COLO668 (cell line): ENCODE data around the gene MICU1.
"Not testable (repeated sequence)": the region's sequence is repeated elsewhere in the genome, so short reads cannot be mapped to it uniquely, and the experiment has no call there.

Experiments
- DNase-seq: peaks from one replicate; lab custom pipeline; 2025; ENCODE audit not compliant: unreplicated experiment; lab: John Stamatoyannopoulos, UW

Gene MICU1

GRCh38 chr10:72459301-72459700 lies 166.6 kb downstream of the MICU1 start:
- DNase-seq, result no peak

GRCh38 chr10:72455889-72456595 lies 169.8 kb downstream of the MICU1 start:
- no peak for DNase-seq

- DNase-seq, result no peak
These were observed 175.9 kb downstream of the MICU1 start for GRCh38 chr10:72449941-72450441.

DNA sequence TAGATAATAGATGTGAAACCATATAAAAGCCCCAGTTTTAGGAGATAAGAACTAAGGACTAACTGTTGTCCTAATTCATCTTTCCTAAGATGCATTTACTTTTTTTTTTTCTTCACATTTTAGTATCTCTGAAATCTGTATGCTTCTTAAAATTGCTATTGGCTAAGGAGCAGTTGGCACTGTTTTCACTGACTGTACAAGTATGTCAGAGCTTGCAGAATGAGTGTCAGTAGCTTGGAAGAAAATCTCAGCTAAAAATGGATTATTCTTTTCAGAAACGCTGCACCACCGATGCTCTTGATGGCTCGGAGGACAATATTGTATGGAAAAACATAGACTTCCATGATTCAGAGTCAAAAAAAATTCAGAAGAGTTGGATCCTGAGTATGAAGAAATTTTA lies 180.0 kb downstream of the MICU1 start:
- no peak for DNase-seq

- DNase-seq, result not testable (repeated sequence)
These were observed 182.9 kb downstream of the MICU1 start for GRCh38 chr10:72442969-72443368.

DNA sequence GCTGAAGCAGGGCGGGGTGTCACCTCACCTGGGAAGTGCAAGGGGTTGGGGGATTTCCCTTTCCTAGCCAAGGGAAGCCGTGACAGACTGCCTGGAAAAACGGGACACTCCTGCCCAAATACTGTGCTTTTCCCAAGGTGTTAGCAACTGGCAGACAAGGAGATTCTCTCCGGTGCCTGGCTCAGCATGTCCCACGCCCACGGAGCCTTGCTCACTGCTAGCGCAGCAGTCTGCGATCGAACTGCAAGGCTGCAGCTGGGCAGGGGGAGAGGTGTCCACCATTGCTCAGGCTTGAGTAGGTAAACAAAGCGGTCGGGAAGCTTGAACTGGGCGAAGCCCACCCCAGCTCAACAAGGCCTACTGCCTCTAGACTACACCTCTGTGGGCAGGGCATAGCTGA lies 190.3 kb downstream of the MICU1 start:
- DNase-seq, result no peak

DNA sequence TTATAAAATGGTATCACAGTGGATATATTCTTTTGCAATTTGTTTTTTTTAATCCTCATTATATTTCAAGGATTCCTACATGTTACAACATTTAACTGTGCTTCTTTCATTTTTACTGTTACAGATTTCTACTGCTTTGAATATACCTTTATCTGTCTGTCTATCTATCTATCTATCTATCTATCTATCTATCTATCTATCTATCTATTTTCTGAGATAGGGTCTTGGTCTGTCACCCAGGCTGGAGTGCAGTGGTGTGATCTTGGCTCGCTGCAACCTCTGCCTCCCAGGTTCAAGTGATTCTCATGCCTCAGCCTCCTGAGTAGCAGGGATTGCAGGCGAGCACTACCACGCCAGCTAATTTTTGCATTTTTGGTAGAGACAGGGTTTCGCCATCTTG lies 194.9 kb downstream of the MICU1 start:
- not testable (repeated sequence) for DNase-seq

- DNase-seq, result no peak
These were observed 195.9 kb downstream of the MICU1 start for GRCh38 chr10:72429931-72430330.

DNA sequence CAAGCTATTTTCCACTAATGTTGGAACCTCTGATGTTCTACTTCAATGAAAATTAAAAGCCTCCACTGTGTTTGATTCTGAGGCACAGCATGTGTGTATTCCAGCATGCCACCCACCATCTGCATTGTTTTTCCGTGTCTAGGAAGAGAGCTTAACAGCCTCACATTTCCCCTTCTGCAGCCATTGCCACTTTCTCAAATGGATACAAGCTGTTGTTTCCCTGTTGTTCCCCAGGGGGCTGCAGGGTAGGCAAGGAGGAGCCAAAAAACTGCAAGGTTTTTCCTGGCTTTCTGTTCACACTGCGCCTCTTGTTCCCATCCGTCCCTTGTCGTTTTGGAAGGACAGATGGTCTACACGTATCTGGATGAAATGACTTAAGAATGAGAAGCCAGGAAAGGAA lies 198.9 kb downstream of the MICU1 start:
- DNase-seq, result no peak

GRCh38 chr10:72425133-72425532 lies 200.7 kb downstream of the MICU1 start:
- no peak for DNase-seq

- DNase-seq, result no peak
These were observed 201.3 kb downstream of the MICU1 start for GRCh38 chr10:72424561-72424960.

DNA sequence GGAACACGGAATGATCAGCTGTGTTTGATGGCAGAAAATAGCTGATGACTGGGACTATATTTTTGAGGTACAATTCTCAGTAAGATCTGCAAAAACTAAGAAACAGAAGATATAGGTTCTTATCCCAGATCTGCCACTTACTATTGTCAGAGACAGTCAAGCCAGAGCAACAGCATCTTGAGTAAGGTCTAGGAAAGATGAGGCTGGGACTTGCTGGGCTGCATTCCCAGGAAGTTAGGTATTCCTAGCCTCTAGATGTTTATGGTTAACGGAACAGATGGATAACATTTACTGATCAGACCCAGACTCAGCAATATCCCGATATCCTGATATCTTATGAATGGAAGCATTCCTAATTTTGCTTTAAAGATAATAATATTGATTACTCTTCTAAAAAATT lies 202.5 kb downstream of the MICU1 start:
- DNase-seq, result no peak

DNA sequence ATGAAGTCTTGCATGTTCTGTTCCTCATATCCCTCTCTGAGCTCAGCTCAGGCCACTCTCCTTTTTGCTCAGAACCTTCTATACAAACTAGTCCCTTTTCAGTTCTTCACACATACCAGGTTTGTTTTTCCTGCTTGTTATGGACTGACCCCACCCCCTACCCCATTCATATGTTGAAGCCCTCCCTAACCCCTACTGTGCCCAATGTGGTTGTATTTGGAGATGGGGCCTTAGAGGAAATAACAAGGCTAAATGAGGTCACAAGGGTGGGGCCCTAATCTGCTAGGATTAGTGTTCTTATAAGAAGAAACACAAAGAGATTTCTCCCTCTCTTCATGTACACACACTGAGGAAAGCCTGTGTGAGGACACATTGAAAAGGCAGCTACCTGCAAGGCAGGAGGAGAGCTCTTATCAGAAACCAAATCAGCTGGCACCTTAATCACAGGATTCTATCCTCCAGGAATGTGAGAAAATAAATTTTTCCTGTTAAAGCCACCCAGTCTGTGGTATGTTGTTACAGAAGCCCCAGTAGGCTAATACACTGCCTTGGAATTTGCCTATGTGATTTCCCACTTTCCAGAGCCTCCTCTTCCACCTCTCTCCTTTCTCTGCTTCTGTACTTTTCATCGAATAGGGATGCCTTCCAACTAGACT lies 203.9 kb downstream of the MICU1 start:
- no peak for DNase-seq

DNA sequence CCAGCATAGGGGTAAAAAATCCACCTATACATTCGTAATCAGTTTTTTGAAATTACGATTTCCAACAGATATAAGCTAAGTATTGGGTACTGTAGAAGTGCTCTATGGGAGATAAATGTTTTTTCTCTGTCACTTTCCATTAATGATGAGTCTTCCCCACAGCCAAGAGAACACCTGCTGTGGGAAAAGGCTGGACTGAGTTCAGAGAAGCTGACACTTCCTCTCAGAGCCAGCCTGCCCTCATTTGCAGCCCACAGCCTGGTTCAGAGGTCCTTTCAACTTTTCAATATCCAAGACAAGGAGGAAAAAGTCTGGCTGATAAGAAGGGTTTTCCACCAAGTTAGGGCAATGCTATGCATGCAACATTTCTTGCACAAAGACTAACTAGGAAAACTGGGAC lies 206.6 kb downstream of the MICU1 start:
- no peak for DNase-seq

- DNase-seq, result no peak
These were observed 207.2 kb downstream of the MICU1 start for GRCh38 chr10:72418679-72419078.

GRCh38 chr10:72417971-72418370 lies 207.9 kb downstream of the MICU1 start:
- DNase-seq, result no peak

DNA sequence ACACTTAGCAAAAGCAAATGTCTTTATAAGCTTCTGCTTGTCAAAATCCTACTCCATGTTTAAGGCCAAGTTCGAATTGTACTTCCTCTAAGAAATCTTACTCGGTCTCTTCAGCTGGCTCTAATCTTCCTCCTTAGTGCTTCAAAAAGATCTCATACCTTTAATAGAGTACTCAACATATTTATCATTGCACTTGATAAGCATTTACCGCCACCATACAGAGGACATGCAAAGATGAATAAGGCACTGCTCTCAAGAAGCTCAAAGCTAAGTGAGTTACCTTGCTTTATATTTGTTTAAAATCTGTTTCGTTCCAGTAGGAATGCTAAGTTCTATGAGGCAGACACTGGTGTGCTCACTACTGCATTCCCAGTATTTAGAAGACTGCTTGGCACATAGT lies 209.2 kb downstream of the MICU1 start:
- no peak for DNase-seq

DNA sequence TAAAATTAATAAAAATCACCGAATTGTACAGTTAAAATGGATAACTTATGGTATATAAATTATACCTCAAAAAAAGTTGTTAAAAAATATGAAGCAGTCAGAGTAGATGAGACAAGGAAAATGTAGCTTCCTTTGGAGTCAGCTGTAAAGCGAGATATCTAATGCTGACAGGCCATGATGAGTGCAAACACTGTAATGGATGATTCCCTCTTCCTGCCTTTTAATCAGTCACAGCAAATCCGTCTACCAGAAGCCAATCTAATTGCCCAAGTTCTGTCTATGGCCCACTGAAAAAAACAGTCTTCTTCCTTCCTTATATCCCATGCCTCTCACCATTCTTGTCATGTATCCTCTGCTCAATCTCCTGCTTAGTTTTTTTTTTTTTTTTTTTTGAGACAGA lies 211.2 kb downstream of the MICU1 start:
- no peak for DNase-seq

GRCh38 chr10:72409167-72409566 lies 216.7 kb downstream of the MICU1 start:
- no peak for DNase-seq

DNA sequence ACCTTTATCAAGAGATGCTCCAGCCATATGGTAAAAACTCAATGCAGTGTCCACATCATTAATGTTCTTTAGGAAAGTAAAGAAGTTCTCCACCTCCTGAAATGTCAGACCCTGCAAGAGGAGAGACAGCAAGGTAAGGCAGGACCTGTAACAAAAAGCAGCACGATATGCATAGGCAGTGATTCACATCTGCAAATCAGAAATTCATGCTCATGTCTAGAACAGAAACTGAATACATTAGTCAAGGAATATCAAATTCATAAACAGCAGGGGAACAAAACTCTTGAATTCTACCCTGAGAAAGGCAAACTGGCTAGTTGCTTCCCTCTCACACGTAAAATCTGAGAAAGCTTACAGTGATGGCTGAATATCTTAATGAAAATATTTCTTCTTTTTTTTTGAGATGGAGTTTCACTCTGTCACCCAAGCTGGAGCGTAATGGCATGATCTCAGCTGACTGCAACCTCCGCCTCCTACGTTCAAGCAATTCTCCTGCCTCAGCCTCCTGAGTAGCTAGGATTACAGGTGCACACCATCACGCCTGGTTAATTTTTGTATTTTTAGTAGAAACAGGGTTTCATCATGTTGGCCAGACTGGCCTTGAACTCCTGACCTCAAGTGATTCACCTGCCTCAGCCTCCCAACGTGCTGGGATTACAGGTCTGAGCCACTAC lies 217.8 kb downstream of the MICU1 start:
- no peak for DNase-seq

DNA sequence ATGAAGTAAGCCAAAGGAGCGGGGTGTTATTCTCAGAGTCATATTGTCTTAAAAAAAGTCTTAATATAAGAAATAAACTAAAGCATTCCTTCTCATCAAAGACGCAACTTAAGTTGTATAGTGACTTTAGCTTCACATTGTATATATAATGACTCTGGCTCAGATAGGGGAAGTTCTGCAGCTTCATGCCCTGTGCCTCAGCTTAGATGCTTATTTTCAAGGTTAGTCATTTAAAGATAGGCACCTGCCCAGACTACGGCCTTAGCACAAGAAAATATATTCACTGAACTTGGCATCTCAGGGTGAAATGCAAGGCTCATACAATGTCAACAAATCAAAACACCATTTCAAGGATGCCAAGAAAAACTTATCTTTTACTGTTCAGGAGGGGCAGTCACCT lies 218.4 kb downstream of the MICU1 start:
- no peak for DNase-seq

DNA sequence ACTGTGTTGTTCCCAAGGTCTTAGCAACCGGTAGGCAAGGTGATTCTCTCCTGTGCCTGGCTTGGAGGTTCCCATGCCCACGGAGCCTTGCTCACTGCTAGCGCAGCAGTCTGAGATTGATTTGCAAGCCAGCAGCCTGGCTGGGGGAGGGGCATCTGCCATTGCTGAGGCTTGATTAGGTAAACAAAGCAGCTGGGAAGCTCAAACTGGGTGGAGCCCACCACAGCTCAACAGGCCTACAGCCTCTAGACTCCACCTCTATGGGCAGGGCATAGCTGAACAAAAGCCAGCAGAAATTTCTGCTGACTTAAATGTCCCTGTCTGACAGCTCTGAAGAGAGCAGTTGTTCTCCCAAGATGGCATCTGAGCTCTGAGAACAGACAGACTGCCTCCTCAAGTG lies 230.3 kb downstream of the MICU1 start:
- not testable (repeated sequence) for DNase-seq
